GM03348 (cell line): Measurements from ENCODE around the gene TMEM115.

Experiments used
- DNase-seq: peaks from one replicate; pipeline ENCODE4 v3.0.0; 2012; ENCODE audit warnings: low spot score

Gene TMEM115, protein sequence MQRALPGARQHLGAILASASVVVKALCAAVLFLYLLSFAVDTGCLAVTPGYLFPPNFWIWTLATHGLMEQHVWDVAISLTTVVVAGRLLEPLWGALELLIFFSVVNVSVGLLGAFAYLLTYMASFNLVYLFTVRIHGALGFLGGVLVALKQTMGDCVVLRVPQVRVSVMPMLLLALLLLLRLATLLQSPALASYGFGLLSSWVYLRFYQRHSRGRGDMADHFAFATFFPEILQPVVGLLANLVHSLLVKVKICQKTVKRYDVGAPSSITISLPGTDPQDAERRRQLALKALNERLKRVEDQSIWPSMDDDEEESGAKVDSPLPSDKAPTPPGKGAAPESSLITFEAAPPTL

DNA sequence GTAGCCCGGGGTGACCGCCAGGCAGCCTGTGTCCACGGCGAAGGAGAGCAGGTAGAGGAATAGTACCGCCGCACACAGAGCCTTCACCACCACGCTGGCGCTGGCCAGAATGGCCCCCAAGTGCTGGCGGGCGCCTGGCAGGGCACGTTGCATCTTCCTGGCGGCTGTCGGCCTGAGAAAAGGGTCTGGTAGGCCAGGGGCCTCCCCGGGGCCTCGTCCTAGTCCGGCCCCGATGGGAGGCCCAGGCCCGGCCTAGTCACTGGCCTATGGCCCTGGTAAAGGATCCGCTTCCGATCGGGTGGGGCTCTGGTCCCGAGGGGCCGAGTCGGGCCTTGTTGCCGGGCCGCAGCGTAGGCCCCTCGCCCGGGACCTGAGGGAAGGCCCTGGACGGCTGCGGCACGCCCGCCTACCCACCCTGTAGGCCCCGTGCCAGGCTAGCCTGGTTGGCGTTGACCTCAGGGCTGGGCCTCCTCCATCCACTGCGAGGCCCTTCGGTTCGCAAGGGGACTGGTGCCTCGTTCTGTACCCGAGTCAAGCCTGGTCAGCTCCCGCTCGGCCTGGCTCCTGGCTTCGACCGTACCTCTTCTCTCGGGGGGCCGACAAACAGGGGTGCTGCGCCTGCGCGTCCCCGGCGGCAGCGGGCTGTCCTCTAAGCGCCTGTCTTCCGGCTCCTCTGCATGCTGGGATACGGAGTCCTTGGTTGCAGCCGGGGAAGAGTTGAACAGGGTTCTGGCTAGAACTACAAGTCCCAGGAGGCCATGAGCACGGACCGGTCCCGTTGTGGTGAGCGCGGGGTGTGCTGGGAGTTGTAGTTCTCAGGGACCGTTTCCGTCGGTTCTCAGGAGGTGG lies at the start of gene TMEM115:
Gene TMEM115 (minus strand): TSS at position 611 of the 849 bp plus-strand sequence. CDS start 458 bp downstream, at position 153.
- peak; percentile 99 for DNase-seq

DNA sequence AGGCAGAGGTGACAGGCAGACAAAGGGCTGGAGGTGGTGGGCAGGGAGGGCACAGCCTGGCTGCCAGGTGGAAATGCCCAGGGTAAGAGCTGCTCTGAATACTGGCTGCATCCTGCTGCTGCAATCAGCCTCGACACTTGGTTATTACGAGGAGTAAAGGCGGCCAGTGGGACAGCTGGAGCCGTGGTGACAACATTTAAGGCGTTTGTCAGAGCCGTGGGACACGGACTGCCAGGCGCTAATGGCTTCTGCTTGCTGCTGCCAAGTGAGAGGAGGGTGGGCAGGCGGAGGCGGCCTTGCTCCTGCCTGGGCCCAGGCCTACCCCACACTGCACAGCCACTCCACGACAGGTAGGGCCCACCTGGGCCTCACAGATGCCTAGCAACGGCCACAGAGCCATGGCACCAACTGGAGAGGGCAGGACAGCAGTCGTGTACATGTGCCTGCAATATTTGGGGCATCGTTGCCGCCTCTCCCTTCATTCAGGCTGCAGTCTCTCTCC lies 49.2 kb upstream of the TMEM115 start:
- DNase-seq = no peak

DNA sequence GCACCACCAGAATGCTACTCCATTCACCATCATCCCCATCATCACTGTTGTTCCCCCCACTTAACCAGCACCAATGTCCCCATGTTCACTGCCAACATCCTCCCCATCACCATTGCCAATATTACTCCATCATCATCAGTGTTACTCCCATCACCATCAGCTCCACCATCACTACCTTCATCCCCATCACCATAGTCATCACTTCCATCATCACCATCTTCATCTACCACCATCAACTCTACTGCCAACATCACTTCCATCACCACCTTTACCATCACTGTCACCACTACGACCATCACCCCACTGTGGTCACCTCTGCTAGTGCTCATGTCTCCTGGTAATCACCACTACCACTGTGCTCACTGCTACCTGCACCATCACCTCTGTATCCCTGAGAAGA lies 47.2 kb upstream of the TMEM115 start:
- DNase-seq = no peak

DNA sequence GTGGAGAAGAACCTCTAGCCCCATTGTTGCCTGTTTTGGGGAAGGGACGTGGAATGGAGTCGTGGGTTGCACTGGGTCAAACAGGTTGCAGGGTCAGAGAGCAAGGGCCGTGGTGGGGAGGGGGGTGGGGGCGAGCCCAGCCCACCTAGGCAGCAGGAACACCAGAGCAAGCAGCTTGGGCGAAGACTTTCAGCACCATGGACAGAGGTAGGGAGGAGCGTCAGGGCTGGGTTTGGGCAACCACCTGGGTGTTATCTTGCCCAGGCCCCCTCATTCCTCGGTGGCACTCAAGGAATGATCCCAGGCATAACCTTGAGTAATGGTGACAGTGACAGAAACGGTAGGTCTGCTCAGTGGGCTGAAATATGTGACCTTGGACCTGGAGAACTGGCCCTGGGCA lies 45.9 kb upstream of the TMEM115 start:
- peak; percentile 51 for DNase-seq

DNA sequence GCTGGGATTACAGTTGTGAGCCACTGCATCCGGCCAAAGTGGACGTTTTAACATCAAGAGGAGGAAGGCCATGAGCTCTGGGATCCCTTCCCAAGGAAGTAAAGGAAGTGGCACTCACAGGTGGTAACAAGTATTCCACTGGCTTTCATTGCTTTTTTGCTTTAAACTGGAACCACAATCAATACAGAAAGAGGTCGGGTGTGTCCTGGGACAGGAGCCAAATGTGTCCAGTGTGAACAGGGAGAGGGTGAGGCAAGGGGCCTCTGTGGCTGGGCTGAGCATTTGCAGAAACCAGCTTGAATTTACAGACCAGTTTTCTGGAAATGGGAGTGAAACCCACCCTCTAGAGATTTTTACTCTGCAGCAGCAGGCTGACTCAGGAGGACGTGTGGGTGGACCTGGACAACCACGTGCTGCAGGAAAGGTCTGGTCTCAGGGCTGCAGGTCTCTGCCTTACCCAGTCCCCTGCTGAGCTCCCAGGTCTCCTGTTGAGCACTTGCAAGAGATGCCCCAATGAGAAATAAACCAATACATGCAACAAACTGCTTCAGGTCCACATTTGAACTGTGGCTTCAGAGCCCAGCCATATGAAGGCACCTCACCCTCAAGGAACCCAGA lies 42.8 kb upstream of the TMEM115 start:
- no peak for DNase-seq

DNA sequence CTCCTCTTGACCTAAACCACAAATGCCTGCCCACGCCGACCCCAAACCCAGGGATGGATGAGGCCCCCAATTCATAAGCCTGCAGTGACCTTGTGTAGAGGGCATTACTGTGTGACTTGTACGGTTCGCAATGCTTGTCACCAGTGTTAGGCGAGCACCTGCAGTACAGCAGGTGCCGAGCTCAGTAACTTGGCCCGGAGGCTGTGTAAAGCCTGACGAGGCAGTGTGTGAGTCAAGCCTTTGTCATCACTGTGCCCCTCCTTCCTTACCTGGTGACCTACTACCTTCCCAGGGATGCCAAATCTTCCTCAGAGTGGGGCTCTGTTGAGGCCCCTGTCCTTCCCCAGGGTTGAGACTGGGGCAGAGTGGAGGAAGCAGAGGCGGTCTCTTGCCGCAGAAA lies 37.2 kb upstream of the TMEM115 start:
- DNase-seq = no peak

DNA sequence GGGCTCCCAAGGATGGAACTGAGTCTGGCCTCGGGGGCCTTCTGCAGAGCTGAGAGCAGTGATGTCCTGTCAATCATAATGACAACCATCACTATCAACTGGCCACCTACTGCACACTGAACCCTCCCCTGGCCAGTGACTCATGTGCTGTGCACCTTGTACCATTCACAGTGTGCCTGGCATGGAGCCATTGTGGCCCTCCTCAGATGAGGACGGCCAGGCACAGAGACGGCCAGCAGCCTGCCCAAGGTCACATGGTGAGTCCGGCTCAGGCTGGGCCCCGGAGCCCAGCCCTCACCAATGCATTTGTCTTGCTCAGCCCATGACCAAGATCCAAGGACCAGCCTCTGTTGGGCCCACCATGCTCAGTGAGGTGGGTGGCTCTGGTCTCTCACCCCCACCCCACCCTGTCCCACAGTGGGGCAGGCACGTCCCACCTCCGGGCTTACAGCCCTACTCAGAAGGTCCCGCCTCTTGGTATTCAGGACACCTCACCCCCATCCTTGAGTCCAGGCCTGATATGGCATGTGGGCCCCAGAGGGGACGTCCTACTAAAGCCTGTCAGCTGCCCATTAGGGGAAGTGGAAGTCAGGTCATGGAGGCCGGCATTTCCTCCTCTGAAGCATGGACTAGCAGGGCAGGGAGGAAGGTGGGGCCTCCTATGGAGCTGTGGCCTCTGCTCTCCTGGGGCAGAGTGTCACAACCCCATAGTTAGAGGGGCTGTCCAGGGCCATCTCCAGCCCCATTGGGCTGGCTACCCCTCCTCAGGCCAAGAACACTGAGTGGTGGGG lies 35.9 kb upstream of the TMEM115 start:
- no peak for DNase-seq

DNA sequence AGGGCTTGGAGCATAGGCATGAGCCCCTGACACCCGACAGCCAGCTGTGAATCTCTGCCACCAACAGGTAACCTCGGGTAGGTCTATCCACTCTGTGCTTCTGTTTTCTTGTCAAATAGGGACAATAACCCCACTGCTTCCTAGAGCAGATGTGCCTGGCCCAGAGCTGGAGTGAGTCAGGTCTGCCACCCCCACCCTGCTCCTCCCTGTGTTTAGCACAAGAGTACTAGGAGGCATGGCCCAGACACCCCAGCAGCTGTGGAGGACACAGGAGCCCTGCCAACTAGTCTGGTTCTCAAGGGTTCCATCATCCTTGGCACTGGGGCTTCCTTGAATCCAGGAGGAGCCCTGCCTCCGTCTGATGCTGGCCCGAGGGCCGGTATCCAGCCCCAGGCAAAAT lies 33.7 kb upstream of the TMEM115 start:
- DNase-seq = no peak

DNA sequence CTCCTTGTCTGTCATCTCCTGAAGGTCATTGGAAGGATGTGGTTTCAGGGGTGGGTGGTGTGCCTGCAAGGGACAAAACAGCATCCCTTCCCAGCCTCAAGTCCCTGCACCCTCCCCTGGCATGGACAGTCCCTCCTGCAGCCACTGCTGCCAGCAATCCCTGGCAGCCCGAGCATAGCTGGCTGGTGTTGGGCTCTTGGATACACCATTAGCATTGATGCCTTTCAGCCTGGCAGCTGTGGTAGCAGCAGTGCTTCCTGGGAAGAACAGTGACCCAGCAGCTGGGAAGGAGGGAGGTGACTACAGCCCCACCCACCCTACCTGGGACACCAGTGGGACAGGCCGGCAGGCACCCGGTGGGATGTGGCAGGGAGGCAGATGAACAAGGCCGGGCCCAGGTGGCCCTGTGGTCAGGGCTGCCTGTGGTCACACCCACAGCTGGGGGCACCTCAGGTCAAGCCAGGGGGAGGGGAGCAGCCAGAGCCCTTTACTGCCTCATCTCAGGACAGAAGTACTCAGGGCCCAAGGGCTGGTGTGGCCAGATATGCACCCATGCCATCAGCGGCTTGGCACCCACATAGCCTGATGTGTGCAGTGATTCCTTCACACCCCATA lies 32.9 kb upstream of the TMEM115 start:
- DNase-seq = no peak

DNA sequence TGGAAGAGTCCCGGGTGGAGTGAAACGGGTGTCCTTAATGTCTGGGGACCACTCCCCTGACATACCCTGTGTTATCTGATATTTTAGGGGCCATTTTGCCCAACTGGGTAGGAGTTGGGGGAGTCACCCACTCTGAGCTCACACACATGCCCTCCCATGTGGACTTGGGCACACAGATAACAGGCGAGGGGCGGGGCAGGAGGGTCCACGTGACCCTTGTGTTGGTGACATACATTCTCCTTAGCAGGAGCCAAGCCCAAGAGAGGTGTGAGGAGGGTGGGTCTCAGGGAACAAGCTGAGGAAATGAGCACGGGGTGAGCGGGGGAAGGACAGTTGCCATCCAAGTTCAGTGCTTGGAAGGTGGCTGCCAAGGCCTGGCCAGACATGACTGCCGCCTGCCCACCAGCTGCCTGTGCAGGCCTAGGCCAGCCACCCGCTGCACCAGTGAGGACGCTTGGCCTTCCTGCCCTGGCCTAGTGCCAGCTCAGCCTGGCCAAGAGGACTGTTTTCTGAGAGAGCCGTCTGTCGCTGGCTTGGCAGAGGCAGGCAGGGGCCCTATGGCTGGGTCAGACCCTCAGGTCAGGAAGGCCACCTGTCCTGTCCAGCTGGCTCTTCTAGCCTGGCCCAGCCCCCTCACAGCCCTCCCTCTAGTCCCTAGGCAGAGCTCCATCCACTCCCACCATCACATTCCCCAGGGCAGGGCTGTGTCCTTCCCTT lies 31.3 kb upstream of the TMEM115 start:
- DNase-seq = no peak

DNA sequence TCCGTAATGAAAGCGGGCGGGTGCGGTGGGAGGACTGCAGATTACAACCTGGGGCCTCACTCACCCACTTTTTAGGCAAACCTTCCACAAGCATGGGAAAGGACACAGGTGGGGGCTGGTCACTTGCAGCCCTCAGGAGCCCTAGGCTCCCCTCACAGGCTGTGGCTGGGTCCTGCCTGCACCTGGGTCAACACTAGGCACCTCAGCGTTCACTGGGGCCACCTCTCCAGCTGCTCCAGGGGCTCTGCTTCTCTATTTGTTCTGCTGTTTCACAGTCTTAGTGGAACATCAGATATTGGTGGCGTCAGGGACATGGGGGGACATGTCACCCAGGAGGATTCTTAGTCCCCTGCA lies 30.1 kb upstream of the TMEM115 start:
- no peak for DNase-seq

DNA sequence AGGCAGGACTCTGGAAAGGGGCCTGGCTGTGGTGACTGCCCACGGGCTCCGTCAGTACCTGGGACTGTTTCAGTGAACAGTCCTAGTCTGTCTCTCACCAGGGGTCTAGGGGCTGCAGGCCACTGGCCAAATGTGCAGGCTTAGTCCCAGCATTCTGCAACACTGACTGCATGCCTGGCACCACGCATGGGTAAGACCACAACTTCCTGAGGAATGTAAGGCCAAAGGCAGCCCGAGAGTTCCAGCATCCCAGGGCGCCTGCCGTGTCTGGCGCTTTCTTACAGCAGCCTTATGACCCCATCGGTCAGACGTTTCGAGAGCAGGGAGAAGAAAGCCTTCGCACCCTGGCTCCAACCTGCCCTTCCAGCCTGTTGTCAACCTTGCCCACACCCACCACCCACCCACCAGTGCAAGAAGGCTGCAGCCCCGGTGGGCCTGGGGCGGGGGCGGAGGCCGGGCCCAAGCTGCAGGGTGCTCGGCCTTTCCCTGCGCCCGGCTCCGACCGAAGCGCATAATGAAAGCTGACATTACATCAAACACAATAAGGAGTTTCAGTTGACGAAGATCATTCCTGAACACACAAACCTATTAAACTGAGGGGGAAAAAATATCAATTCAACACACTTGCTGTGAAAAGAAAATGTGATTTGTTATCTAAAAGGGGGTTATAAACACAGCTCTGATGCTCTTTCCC lies 29.5 kb upstream of the TMEM115 start:
- DNase-seq = no peak

DNA sequence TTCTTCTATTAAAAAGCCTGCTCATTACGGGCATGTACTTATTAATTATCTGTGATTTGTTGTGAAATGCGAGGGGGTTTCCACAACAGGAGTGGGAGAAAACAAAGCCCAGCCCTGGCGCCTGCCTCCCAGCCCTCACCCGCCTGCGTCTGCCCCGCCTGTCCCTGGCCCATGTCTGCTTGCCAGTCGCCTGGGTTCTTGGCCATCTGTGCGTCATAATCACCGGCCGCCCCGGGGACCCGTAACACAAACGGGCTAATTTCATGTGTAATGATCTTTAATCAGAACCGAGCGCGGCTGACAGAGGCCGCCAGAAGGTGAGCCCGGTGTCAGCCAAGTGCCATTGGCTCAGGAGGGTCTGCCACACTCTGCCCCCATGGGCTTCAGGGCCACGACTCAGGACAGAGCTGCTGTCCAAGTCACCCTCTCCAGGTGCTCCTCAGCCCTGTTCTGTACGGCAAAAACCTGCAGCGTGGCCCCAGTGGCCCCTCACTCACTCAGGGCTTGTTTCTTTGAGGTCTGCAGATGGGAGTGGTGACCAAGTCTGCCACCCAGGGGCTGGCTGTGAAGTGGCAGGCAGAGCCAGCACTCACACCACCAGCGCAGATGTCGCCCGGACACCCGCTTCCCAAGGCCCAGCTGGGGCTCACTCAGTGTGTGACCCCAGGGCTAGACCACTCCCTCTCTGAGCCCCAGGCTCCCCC lies 28.8 kb upstream of the TMEM115 start:
- DNase-seq = peak; percentile 48

DNA sequence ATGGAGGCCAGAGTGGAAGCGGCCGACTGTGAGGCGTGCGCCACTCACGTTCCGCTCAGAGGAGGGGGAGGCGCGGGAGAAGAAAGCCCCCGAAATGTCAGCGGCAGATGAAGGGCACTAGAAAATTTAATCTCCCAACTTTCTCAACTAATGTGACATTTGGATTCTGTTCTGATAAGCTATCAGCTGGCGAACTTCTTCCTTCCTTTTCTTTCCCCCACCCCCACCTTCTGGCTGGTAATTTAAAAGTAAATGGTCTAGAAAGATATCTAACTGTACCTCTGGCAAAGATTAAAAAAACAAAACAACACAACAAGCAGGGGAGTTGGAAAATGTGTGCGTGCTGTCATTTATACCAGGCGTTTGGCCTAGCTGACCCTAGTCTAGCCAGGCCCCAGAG lies 26.4 kb upstream of the TMEM115 start:
- no peak for DNase-seq

DNA sequence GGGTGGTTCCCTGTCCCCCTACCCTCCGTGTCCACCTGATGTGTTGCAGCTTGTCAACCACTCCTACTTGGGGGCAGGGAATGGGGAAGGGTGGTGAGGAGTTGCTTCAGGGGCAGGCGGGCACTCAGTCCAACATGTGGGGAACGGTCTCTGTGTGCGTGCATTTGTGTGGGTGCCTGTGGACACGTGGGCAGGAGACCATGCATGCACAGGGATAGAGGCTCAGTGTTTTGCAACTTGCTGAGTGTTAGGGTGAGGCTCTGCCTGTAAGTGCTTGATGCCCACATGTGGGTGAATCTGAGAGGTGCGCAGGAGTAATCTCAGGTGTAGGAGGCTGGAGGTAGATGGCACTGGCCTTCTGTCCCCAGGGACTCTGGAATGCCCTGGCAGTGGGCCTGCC lies 24.4 kb upstream of the TMEM115 start:
- no peak for DNase-seq

DNA sequence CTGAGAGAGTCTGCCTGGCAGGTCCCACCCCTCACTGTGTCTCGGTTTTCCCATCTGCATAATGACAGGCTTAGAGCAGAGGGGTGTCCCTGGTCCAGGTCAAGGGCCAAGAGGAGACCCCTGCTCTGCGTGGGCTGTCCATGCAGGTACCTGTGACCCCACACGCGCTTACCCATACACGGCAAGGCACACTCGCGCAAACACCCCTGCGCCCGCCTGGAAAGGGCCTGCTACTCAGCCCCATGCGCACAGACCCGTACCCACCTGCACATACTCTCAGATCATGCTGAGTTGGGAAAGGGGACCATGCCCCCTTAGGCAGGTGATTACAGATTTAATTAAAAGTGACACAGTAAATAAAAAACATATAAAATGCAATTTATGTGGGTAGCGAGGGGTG lies 23.4 kb upstream of the TMEM115 start:
- DNase-seq = no peak

DNA sequence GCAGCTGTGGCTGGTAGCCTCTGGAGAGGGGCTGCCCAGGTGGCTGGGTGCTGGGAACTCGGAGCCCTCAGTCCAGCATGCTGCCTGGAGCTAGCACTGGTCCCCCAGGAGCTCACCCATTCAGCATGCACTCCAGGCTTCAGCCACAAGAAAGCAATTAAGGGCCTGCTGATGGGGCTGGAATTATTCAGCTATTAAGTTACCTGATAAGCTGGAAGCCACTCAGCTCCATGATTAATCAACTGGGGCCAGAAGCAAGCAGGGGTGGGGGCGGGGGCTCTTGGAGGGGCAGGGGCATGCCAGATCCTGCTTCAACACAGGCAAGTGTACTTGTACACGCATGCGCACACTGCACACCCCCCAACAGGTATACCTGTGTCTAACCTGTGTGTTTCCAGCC lies 22.1 kb upstream of the TMEM115 start:
- DNase-seq = no peak

DNA sequence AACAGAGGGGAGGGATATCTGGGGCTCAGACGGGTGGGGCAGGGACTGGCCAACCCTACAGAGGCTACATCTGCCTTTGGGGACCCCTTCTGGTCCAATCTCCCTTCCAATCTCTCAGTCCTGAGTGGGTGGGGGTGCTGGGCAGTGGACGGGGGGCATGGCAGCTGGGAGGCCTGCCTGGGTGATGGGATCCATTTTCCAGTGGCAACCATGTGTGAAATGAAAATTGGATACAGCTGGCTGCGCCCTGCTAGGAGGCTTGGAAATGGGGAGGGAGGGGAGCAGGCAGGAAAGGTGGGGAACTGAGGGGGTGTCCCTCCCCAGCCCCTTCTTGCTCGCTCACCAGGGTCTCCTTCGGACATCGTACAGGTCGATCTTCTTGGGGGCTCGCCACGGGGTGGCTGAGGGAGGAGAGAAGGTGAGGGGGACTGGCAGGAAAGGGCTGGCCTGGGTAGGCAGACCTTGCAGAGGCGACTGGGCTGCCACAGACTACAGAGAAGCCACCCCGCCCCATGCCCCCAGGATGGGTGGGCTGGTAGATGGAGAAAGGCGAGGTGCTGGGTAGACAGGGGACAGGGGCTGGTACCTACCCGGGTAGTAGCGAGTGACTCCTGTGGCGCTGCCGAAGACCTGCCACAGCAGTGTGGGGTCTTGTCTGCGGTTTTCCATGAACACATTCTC lies 21.2 kb upstream of the TMEM115 start:
- DNase-seq = no peak

DNA sequence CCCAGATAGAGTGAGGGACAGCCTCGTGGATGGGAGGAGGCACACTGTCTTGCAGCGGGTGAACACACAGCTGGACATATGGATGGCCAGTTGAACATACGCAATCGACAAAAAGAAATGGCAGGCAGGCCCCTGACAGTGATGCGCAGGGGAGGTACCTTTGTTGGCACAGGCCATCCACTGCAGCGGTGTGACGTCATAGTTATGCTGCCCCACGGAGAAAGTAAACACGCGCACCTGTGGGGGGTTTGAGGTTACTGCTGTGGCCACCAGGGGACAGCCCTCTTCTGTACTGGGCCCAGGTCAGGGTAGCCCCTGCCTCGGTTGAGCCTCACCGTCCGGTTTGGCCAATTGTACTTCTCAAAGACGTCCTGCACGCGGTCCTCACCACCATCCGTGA lies 19.4 kb upstream of the TMEM115 start:
- no peak for DNase-seq
